ENCODE results near the gene ACBD6.

ACBD6 gene

GRCh38 chr1:180278194-180278515 lies 224.2 kb downstream of the ACBD6 start:
- Histone ChIP-seq H3K4me2 (ENCODE audit: low read length) (no peak overlapping the region), H3K36me3 (ENCODE audit: control insufficient read depth, low read length) (peaks cover 23% of the 10 kb centered on the region; the same call in 1 of the 2 replicates), H4K20me1 (ENCODE audit: control insufficient read depth, insufficient read depth, low read depth, low read length) (no peaks in the 10 kb centered on the region), H3K9me3 (ENCODE audit: control insufficient read depth, insufficient read depth, low read length) (no peaks in the 10 kb centered on the region), H3K4me3 (ENCODE audit: low read length) (no peak overlapping the region), H3F3A (ENCODE audit: control insufficient read depth, insufficient read depth) (no peaks in the 10 kb centered on the region), H3K79me2 (ENCODE audit: control insufficient read depth, low read length) (no peaks in the 10 kb centered on the region), H3K4me1 (ENCODE audit: control insufficient read depth, low read length) (no peaks in the 10 kb centered on the region), H3K27me3 (ENCODE audit: control insufficient read depth, low read length) (no peaks in the 10 kb centered on the region), H3K27ac (ENCODE audit: low read depth, low read length) (no peak overlapping the region), H3K9me2 (replicated peaks; ENCODE audit: control insufficient read depth, low read length) (no peaks in the 10 kb centered on the region)
- TF ChIP-seq, protein P1, sequence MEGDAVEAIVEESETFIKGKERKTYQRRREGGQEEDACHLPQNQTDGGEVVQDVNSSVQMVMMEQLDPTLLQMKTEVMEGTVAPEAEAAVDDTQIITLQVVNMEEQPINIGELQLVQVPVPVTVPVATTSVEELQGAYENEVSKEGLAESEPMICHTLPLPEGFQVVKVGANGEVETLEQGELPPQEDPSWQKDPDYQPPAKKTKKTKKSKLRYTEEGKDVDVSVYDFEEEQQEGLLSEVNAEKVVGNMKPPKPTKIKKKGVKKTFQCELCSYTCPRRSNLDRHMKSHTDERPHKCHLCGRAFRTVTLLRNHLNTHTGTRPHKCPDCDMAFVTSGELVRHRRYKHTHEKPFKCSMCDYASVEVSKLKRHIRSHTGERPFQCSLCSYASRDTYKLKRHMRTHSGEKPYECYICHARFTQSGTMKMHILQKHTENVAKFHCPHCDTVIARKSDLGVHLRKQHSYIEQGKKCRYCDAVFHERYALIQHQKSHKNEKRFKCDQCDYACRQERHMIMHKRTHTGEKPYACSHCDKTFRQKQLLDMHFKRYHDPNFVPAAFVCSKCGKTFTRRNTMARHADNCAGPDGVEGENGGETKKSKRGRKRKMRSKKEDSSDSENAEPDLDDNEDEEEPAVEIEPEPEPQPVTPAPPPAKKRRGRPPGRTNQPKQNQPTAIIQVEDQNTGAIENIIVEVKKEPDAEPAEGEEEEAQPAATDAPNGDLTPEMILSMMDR (IDR thresholded peaks at IDR 0.05; ENCODE audit: low read depth, low read length, poor library complexity, severe bottlenecking), result no peak
- no peak for TF ChIP-seq EZH2phosphoT487 (IDR thresholded peaks at IDR 0.05; ENCODE audit: borderline replicate concordance, low read length)

GRCh38 chr1:180277476-180278193 lies 224.7 kb downstream of the ACBD6 start:
- Histone ChIP-seq H4K20me1 (ENCODE audit: control insufficient read depth, insufficient read depth, low read depth, low read length) (no peaks in the 10 kb centered on the region), H3K4me2 (ENCODE audit: low read length) (no peak overlapping the region), H3K4me3 (ENCODE audit: low read length) (no peak overlapping the region), H3K9me2 (replicated peaks; ENCODE audit: control insufficient read depth, low read length) (no peaks in the 10 kb centered on the region), H3K36me3 (ENCODE audit: control insufficient read depth, low read length) (peaks cover 22% of the 10 kb centered on the region; the same call in 1 of the 2 replicates), H3K27me3 (ENCODE audit: control insufficient read depth, low read length) (no peaks in the 10 kb centered on the region), H3K9me3 (ENCODE audit: control insufficient read depth, insufficient read depth, low read length) (no peaks in the 10 kb centered on the region), H3K79me2 (ENCODE audit: control insufficient read depth, low read length) (no peaks in the 10 kb centered on the region), H3K4me1 (ENCODE audit: control insufficient read depth, low read length) (no peaks in the 10 kb centered on the region), H3F3A (ENCODE audit: control insufficient read depth, insufficient read depth) (no peaks in the 10 kb centered on the region), H3K27ac (ENCODE audit: low read depth, low read length) (no peak overlapping the region)
- TF ChIP-seq, protein P1 (IDR thresholded peaks at IDR 0.05; ENCODE audit: low read depth, low read length, poor library complexity, severe bottlenecking), result no peak
- TF ChIP-seq EZH2phosphoT487 (IDR thresholded peaks at IDR 0.05; ENCODE audit: borderline replicate concordance, low read length), result no peak

GRCh38 chr1:180275726-180276125 lies 226.7 kb downstream of the ACBD6 start:
- Histone ChIP-seq H3K4me2 (ENCODE audit: low read length) (no peak overlapping the region), H3K27ac (ENCODE audit: low read depth, low read length) (no peak overlapping the region), H3K79me2 (ENCODE audit: control insufficient read depth, low read length) (no peaks in the 10 kb centered on the region), H3K9me2 (replicated peaks; ENCODE audit: control insufficient read depth, low read length) (no peaks in the 10 kb centered on the region), H3F3A (ENCODE audit: control insufficient read depth, insufficient read depth) (no peaks in the 10 kb centered on the region), H3K9me3 (ENCODE audit: control insufficient read depth, insufficient read depth, low read length) (no peaks in the 10 kb centered on the region), H3K27me3 (ENCODE audit: control insufficient read depth, low read length) (no peaks in the 10 kb centered on the region), H3K4me3 (ENCODE audit: low read length) (no peak overlapping the region), H4K20me1 (ENCODE audit: control insufficient read depth, insufficient read depth, low read depth, low read length) (no peaks in the 10 kb centered on the region), H3K36me3 (ENCODE audit: control insufficient read depth, low read length) (peaks cover 14% of the 10 kb centered on the region; the same call in 1 of the 2 replicates), H3K4me1 (ENCODE audit: control insufficient read depth, low read length) (no peaks in the 10 kb centered on the region)
- TF ChIP-seq EZH2phosphoT487 (IDR thresholded peaks at IDR 0.05; ENCODE audit: borderline replicate concordance, low read length), result no peak
- TF ChIP-seq, protein P1 (IDR thresholded peaks at IDR 0.05; ENCODE audit: low read depth, low read length, poor library complexity, severe bottlenecking), result no peak

Data from DOHH2 (cell line).